CD4-positive, alpha-beta memory T cell (primary cell): ENCODE measurements around the gene ANKFN1. TPM values are rescaled to one million over a fixed set of nuclear protein-coding genes. Genes with fewer than 3 reads are reported as not detected.

Experiments used
- CTCF ChIA-PET: fragments of 350-600 bp; sonication (Branson Sonifier 250); formaldehyde crosslinking; loops from one replicate; lab custom pipeline; 2021; ENCODE audit warnings: inconsistent platforms; ENCODE audit not compliant: partially characterized antibody; lab: Charles Lee
- POLR2A ChIA-PET: fragments of 350-600 bp; sonication (Branson Sonifier 250); formaldehyde crosslinking; loops from one replicate; lab custom pipeline; 2021; ENCODE audit not compliant: partially characterized antibody; lab: Charles Lee
- DNase-seq, 5 donors: peaks; one replicate each; pipeline versions ENCODE4 v3.0.0 to v3.0.0-alpha.2; 2020 to 2022; ENCODE audit warnings: mixed read lengths in 1 of 5
- H3K27ac ChIP-seq: one replicate; pipeline ENCODE4 v1.7.0; 2013; ENCODE audit warnings: low read depth, low read length
- H3K27me3 ChIP-seq: 2 replicates; pipeline ENCODE4 v1.7.0; 2013; ENCODE audit warnings: mild to moderate bottlenecking, low read length, moderate library complexity; ENCODE audit not compliant: insufficient read depth
- H3K36me3 ChIP-seq: 2 replicates; pipeline ENCODE4 v1.7.0; 2013; ENCODE audit warnings: mild to moderate bottlenecking, low read length, moderate library complexity; ENCODE audit not compliant: insufficient read depth
- H3K4me1 ChIP-seq: 2 replicates; pipeline ENCODE4 v1.7.0; 2013; ENCODE audit warnings: mild to moderate bottlenecking, low read length, moderate library complexity; ENCODE audit not compliant: insufficient read depth
- H3K4me3 ChIP-seq, 2 donors: one replicate each; pipeline ENCODE4 v1.7.0; 2013; ENCODE audit warnings: low read length in 2 of 2, mild to moderate bottlenecking in 1 of 2
- H3K9me3 ChIP-seq, 2 donors: one replicate each; pipeline ENCODE4 v1.7.0; 2013; ENCODE audit warnings: low read length in 2 of 2, control low read depth in 1 of 2; ENCODE audit not compliant: control insufficient read depth in 1 of 2
- H3K27ac Mint-ChIP-seq, 7 donors: one replicate each; pipeline ENCODE4 v1.8.0; 2020 to 2021; ENCODE audit warnings: mixed read lengths in 7 of 7, mild to moderate bottlenecking in 6 of 7, inconsistent platforms in 3 of 7, moderate library complexity in 3 of 7
- H3K27me3 Mint-ChIP-seq, 2 donors: one replicate each; pipeline ENCODE4 v1.8.0; 2020 to 2021; ENCODE audit warnings: mixed read lengths in 2 of 2
- H3K36me3 Mint-ChIP-seq, 2 donors: one replicate each; pipeline ENCODE4 v1.8.0; 2020 to 2021; ENCODE audit warnings: mixed read lengths in 2 of 2, inconsistent platforms in 1 of 2, mild to moderate bottlenecking in 1 of 2
- H3K4me1 Mint-ChIP-seq, 4 donors: one replicate each; pipeline ENCODE4 v1.8.0; 2020 to 2021; ENCODE audit warnings: mixed read lengths in 4 of 4, mild to moderate bottlenecking in 1 of 4
- H3K4me3 Mint-ChIP-seq, 8 donors: one replicate each; pipeline ENCODE4 v1.8.0; 2020 to 2021; ENCODE audit warnings: mixed read lengths in 8 of 8, mild to moderate bottlenecking in 7 of 8, moderate library complexity in 6 of 8, inconsistent platforms in 3 of 8
- H3K9me3 Mint-ChIP-seq, 8 donors: one replicate each; pipeline ENCODE4 v1.8.0; 2020 to 2021; ENCODE audit warnings: mixed read lengths in 8 of 8, mild to moderate bottlenecking in 5 of 8, inconsistent platforms in 3 of 8, moderate library complexity in 1 of 8
- intact Hi-C: fragments of 100-400 bp; cut with micrococcal nuclease; formaldehyde crosslinking; loops from one replicate; pipeline ENCODE4 v1.15.1; 2023
- polyA plus RNA-seq, 2 donors: library from polyadenylated mRNA; unstranded; fragments of 300-500 nt; fragmentation: Illumina TruSeq; gene quantifications; one replicate each; pipeline ENCODE4 v1.2.3, GENCODE V29; 2021
- total RNA-seq, 2 experiments: library from RNA; stranded (reverse); gene quantifications; one replicate each; pipeline ENCODE4 v1.2.3, GENCODE V29; 2021

ANKFN1 gene
- total and polyA plus RNA-seq, 4 experiments from 2014 or later, result not detected

GRCh38 chr17:56499799-56500388, 346.6 kb downstream of the ANKFN1 start:
- intact Hi-C loops, result loop anchor here (1.0 kb wide), 1 partner anchor 216 kb away; no protein-coding TSS in a partner anchor
- ChIA-PET CTCF (interaction anchor here (0.8 to 2.1 kb wide), 4 partner anchors 9 to 280 kb away, joined by 3 to 11 read pairs (median 3); no protein-coding TSS in a partner anchor), POLR2A (no interaction called here)
- Mint-ChIP-seq H3K4me3 (no peak overlapping the region), H3K27me3 (peaks cover 2 to 3% of the 10 kb centered on the region in 2 donors), H3K36me3 (no peaks in the 10 kb centered on the region), H3K27ac (no peak overlapping the region), H3K9me3 (peaks cover 0 to 1% (median 0%) of the 10 kb centered on the region in 8 donors), H3K4me1 (peaks cover 0 to 1% (median 0%) of the 10 kb centered on the region in 4 donors)
- DNase-seq, result peak in 1 of 5 donors; percentile 2
- no peak overlapping the region for H3K27ac ChIP-seq
- no peaks in the 10 kb centered on the region for H3K4me1 ChIP-seq
- H3K9me3 ChIP-seq, result no peaks in the 10 kb centered on the region
- no peaks in the 10 kb centered on the region for H3K36me3 ChIP-seq
- no peaks in the 10 kb centered on the region for H3K27me3 ChIP-seq
- H3K4me3 ChIP-seq, result no peak overlapping the region

GRCh38 chr17:56502120-56502654, 348.9 kb downstream of the ANKFN1 start:
- intact Hi-C loops, result no loop called here
- Mint-ChIP-seq H3K4me1 (peaks cover 0 to 1% (median 0%) of the 10 kb centered on the region in 4 donors), H3K27ac (no peak overlapping the region), H3K36me3 (no peaks in the 10 kb centered on the region), H3K27me3 (no peaks in the 10 kb centered on the region), H3K4me3 (no peak overlapping the region), H3K9me3 (no peaks in the 10 kb centered on the region)
- no peaks in the 10 kb centered on the region for H3K9me3 ChIP-seq
- no peak overlapping the region for H3K27ac ChIP-seq
- CTCF ChIA-PET, result interaction anchor here (0.6 to 1.4 kb wide), 3 partner anchors 11 to 213 kb away, joined by 3 to 4 read pairs (median 4); no protein-coding TSS in a partner anchor
- H3K4me3 ChIP-seq, result no peak overlapping the region
- H3K4me1 ChIP-seq, result no peaks in the 10 kb centered on the region
- POLR2A ChIA-PET, result no interaction called here
- H3K36me3 ChIP-seq, result no peaks in the 10 kb centered on the region
- DNase-seq, result no peak
- no peaks in the 10 kb centered on the region for H3K27me3 ChIP-seq

GRCh38 chr17:56505154-56505756, 352.0 kb downstream of the ANKFN1 start:
- intact Hi-C loops, result no loop called here
- Histone ChIP-seq H3K27ac (no peak overlapping the region), H3K4me1 (no peaks in the 10 kb centered on the region), H3K4me3 (no peak overlapping the region), H3K36me3 (no peaks in the 10 kb centered on the region), H3K9me3 (no peaks in the 10 kb centered on the region), H3K27me3 (no peaks in the 10 kb centered on the region)
- POLR2A ChIA-PET, result no interaction called here
- H3K27me3 Mint-ChIP-seq, result no peaks in the 10 kb centered on the region
- H3K9me3 Mint-ChIP-seq, result no peaks in the 10 kb centered on the region
- no peak overlapping the region for H3K4me3 Mint-ChIP-seq
- CTCF ChIA-PET, result no interaction called here
- H3K36me3 Mint-ChIP-seq, result no peaks in the 10 kb centered on the region
- peaks cover 0 to 1% (median 0%) of the 10 kb centered on the region in 4 donors for H3K4me1 Mint-ChIP-seq
- DNase-seq, result no peak
- H3K27ac Mint-ChIP-seq, result no peak overlapping the region

- peaks cover 0 to 1% (median 0%) of the 10 kb centered on the region in 4 donors for H3K4me1 Mint-ChIP-seq
- POLR2A ChIA-PET, result no interaction called here
- H3K27ac Mint-ChIP-seq, result no peak overlapping the region
Measured at GRCh38 chr17:56506349-56506748, 353.1 kb downstream of the ANKFN1 start.

GRCh38 chr17:56510554-56511342, 357.5 kb downstream of the ANKFN1 start:
- H3K27me3 ChIP-seq, result no peaks in the 10 kb centered on the region
- no peaks in the 10 kb centered on the region for H3K4me1 ChIP-seq
- no peaks in the 10 kb centered on the region for H3K36me3 ChIP-seq
- H3K9me3 Mint-ChIP-seq, result no peaks in the 10 kb centered on the region
- CTCF ChIA-PET, result no interaction called here
- intact Hi-C loops, result no loop called here
- H3K4me3 ChIP-seq, result no peak overlapping the region
- peaks cover 0 to 4% of the 10 kb centered on the region in 2 donors for H3K27me3 Mint-ChIP-seq
- H3K27ac ChIP-seq, result no peak overlapping the region
- POLR2A ChIA-PET, result no interaction called here
- no peak for DNase-seq
- no peak overlapping the region for H3K27ac Mint-ChIP-seq
- no peaks in the 10 kb centered on the region for H3K4me1 Mint-ChIP-seq
- no peaks in the 10 kb centered on the region for H3K9me3 ChIP-seq
- no peaks in the 10 kb centered on the region for H3K36me3 Mint-ChIP-seq
- no peak overlapping the region for H3K4me3 Mint-ChIP-seq

More at GRCh38 chr17:56506349-56506748, 353.1 kb downstream of the ANKFN1 start:
- Mint-ChIP-seq H3K9me3 (no peaks in the 10 kb centered on the region), H3K27me3 (no peaks in the 10 kb centered on the region), H3K36me3 (no peaks in the 10 kb centered on the region), H3K4me3 (no peak overlapping the region)
- H3K27me3 ChIP-seq, result no peaks in the 10 kb centered on the region
- no peak overlapping the region for H3K4me3 ChIP-seq
- CTCF ChIA-PET, result no interaction called here
- DNase-seq, result no peak
- intact Hi-C loops, result no loop called here
- H3K4me1 ChIP-seq, result no peaks in the 10 kb centered on the region
- no peak overlapping the region for H3K27ac ChIP-seq
- H3K9me3 ChIP-seq, result no peaks in the 10 kb centered on the region
- H3K36me3 ChIP-seq, result no peaks in the 10 kb centered on the region

GRCh38 chr17:56514264-56514663, 361.0 kb downstream of the ANKFN1 start:
- no peaks in the 10 kb centered on the region for H3K9me3 Mint-ChIP-seq
- no peaks in the 10 kb centered on the region for H3K36me3 ChIP-seq
- intact Hi-C loops, result no loop called here
- no peak overlapping the region for H3K27ac Mint-ChIP-seq
- peaks cover 11 to 16% of the 10 kb centered on the region in 2 donors for H3K27me3 Mint-ChIP-seq
- H3K36me3 Mint-ChIP-seq, result no peaks in the 10 kb centered on the region
- ChIA-PET CTCF (no interaction called here), POLR2A (no interaction called here)
- DNase-seq, result no peak
- H3K27ac ChIP-seq, result no peak overlapping the region
- H3K27me3 ChIP-seq, result no peaks in the 10 kb centered on the region
- H3K4me1 ChIP-seq, result no peaks in the 10 kb centered on the region
- no peak overlapping the region for H3K4me3 Mint-ChIP-seq
- no peak overlapping the region for H3K4me3 ChIP-seq
- H3K9me3 ChIP-seq, result no peaks in the 10 kb centered on the region
- no peaks in the 10 kb centered on the region for H3K4me1 Mint-ChIP-seq

- H3K27me3 Mint-ChIP-seq, result peaks cover 17% of the 10 kb centered on the region in 2 donors
Measured at GRCh38 chr17:56514899-56515298, 361.6 kb downstream of the ANKFN1 start.

More at GRCh38 chr17:56514899-56515298, 361.6 kb downstream of the ANKFN1 start:
- Histone ChIP-seq H3K9me3 (no peaks in the 10 kb centered on the region), H3K36me3 (no peaks in the 10 kb centered on the region), H3K4me3 (no peak overlapping the region), H3K27me3 (no peaks in the 10 kb centered on the region), H3K4me1 (no peaks in the 10 kb centered on the region), H3K27ac (no peak overlapping the region)
- no peaks in the 10 kb centered on the region for H3K36me3 Mint-ChIP-seq
- DNase-seq, result no peak
- no peak overlapping the region for H3K27ac Mint-ChIP-seq
- ChIA-PET POLR2A (no interaction called here), CTCF (no interaction called here)
- H3K4me3 Mint-ChIP-seq, result no peak overlapping the region
- no peaks in the 10 kb centered on the region for H3K9me3 Mint-ChIP-seq
- H3K4me1 Mint-ChIP-seq, result no peaks in the 10 kb centered on the region
- intact Hi-C loops, result no loop called here
